HepG2 (cell line): ENCODE results near the gene ESYT1. TPM values are rescaled to one million over a fixed set of nuclear protein-coding genes. Genes with fewer than 3 reads are reported as not detected.
A peak's percentile ranks its signal among the peaks of the same experiment; 100 is the strongest.

Experiments
- ATAC-seq: fragments of 200-7000 bp; cut with Tn5 transposase; 3 replicates; pipeline ENCODE4 v1.9.1; 2020; ENCODE audit warnings: mild to moderate bottlenecking, moderate library complexity
- BruUV-seq: library from RNA; stranded (reverse); fragments of 400-500 nt; replicated peaks from 2 replicates; lab custom pipeline; 2021; lab: Mats Ljungman, UMichigan
- CTCF ChIA-PET: fragments of 300-600 bp; formaldehyde crosslinking; extraction: SDS; loops from one replicate; lab custom pipeline; 2021; ENCODE audit warnings: low total read pairs, inconsistent platforms, low intra/inter-chr PET ratio; lab: Yijun Ruan, JAX
- POLR2A ChIA-PET: fragments of 350-600 bp; sonication (Branson Sonifier 250); formaldehyde crosslinking; loops from one replicate; lab custom pipeline; 2020; ENCODE audit warnings: antibody characterized with exemption, inconsistent platforms; lab: Yijun Ruan, JAX
- DNase-seq: peaks from one replicate; pipeline ENCODE4 v3.0.0-alpha.2; 2015; ENCODE audit warnings: low spot score
- FAIRE-seq: peaks from 3 replicates; lab custom pipeline; 2011; peaks lifted over from hg19 to GRCh38; lab: Jason Lieb, UNC
- H2AFZ ChIP-seq: one replicate; pipeline ENCODE4 v1.6.1; 2011; ENCODE audit warnings: low read length, inconsistent platforms
- H3K27ac ChIP-seq: fragments of 300-600 bp; 3 replicates; pipeline ENCODE4 v1.8.0; 2011; ENCODE audit warnings: mixed run types, mild to moderate bottlenecking, mixed read lengths, low read length, inconsistent platforms; ENCODE audit not compliant: insufficient read depth; ENCODE audit errors: extremely low read length
- H3K27me3 ChIP-seq, 2 experiments: fragments of 200-600 bp in 1 of 2; 2 replicates in 1 of 2; 3 replicates in 1 of 2; pipeline versions ENCODE4 v1.6.0 to v1.8.0; 2011; ENCODE audit warnings: low read length in 2 of 2, mild to moderate bottlenecking in 2 of 2, moderate library complexity in 2 of 2, inconsistent platforms in 1 of 2; ENCODE audit not compliant: insufficient read depth in 2 of 2, control insufficient read depth in 1 of 2
- H3K36me3 ChIP-seq, 2 experiments: fragments of 200-600 bp in 1 of 2; replicated peaks in 1 of 2; 2 replicates in 1 of 2; 3 replicates in 1 of 2; pipeline versions ENCODE4 v1.5.1 to v1.8.0; 2011; ENCODE audit warnings: low read length in 2 of 2, inconsistent platforms in 1 of 2; ENCODE audit not compliant: insufficient read depth in 2 of 2, control insufficient read depth in 1 of 2
- H3K4me1 ChIP-seq: 2 replicates; pipeline ENCODE4 v1.5.1; 2012; ENCODE audit warnings: low read length, inconsistent platforms; ENCODE audit not compliant: insufficient read depth
- H3K4me2 ChIP-seq: 2 replicates; pipeline ENCODE4 v1.6.0; 2011; ENCODE audit warnings: low read depth, low read length, inconsistent platforms
- H3K4me3 ChIP-seq, 3 experiments: fragments of 200-600 bp in 1 of 3; sonication (generic), shearing (Covaris generic) in 1 of 3; replicated peaks in 1 of 3; 2 replicates each; pipeline ENCODE4 v1.5.1; 2011 to 2016; ENCODE audit warnings: low read length in 3 of 3, inconsistent platforms in 2 of 3, low read depth in 2 of 3, mild to moderate bottlenecking in 2 of 3, control low read depth in 1 of 3, mixed read lengths in 1 of 3; ENCODE audit not compliant: insufficient read depth in 1 of 3
- H3K79me2 ChIP-seq: one replicate; pipeline ENCODE4 v1.6.1; 2011; ENCODE audit warnings: low read length, inconsistent platforms; ENCODE audit not compliant: insufficient read depth
- H3K9ac ChIP-seq: 2 replicates; pipeline ENCODE4 v1.6.0; 2011; ENCODE audit warnings: mild to moderate bottlenecking, low read depth, low read length, inconsistent platforms; ENCODE audit not compliant: insufficient read depth
- H3K9me3 ChIP-seq: 2 replicates; pipeline ENCODE4 v1.5.1; 2012; ENCODE audit warnings: mild to moderate bottlenecking, low read length
- H4K20me1 ChIP-seq: 2 replicates; pipeline ENCODE4 v1.6.0; 2011; ENCODE audit warnings: inconsistent platforms, mild to moderate bottlenecking, low read length, moderate library complexity; ENCODE audit not compliant: insufficient read depth
- ATAD3A ChIP-seq: sonication (generic); formaldehyde crosslinking; IDR thresholded peaks from 2 replicates; pipeline ENCODE4 v1.4.0; 2020; ENCODE audit warnings: missing genetic modification reagents
- MNT ChIP-seq: fragments of 450-650 bp; IDR thresholded peaks from 2 replicates; pipeline ENCODE4 v1.6.1; 2016
- ZNF263 ChIP-seq: sonication (generic); formaldehyde crosslinking; IDR thresholded peaks from 2 replicates; pipeline ENCODE4 v1.4.0; 2020; ENCODE audit warnings: missing genetic modification reagents
- WGBS: methylation state at CpG from one replicate; pipeline ENCODE4 v1.1.6; 2017; ENCODE audit warnings: low lambda C conversion rate; 5-methylcytosine and 5-hydroxymethylcytosine counted together
- in situ Hi-C: cut with HindIII; loops from 2 replicates; pipeline ENCODE4 v1.10.0; 2017; ENCODE audit warnings: low pct_unique_long_range_greater_than_20kb; ENCODE audit not compliant: extremely low pct_ligation_motif_present
- intact Hi-C: fragments of 100-400 bp; cut with micrococcal nuclease; formaldehyde crosslinking; loops from one replicate; pipeline ENCODE4 v1.10.0; 2022; ENCODE audit not compliant: unreplicated experiment
- polyA plus RNA-seq, 8 experiments: library from polyadenylated mRNA; depleted of rRNA in 3 of 8; stranded (reverse) in 7 of 8; unstranded in 1 of 8; fragments of >200 nt; fragmentation: Illumina TruSeq in 4 of 8; extraction: Trizol in 4 of 8; gene quantifications; 2 replicates each; pipeline versions ENCODE4 v1.2.1 to v1.2.3, GENCODE V29; 2011 to 2016; ENCODE audit warnings: low read depth in 4 of 8, missing spikeins in 1 of 8, mixed read lengths in 1 of 8; ENCODE audit not compliant: insufficient read depth in 1 of 8
- total RNA-seq, 5 experiments: library from RNA; depleted of rRNA; stranded (reverse); fragments of >200 nt; fragmentation: Illumina TruSeq; extraction: Trizol; gene quantifications; 2 replicates each; pipeline ENCODE4 v1.2.3, GENCODE V29; 2016; ENCODE audit warnings: low read depth in 1 of 5

Gene ESYT1
- total and polyA plus RNA-seq, 2 of the 13 experiments (the other 11 are each of a cell fraction or from before 2014, with no cell fraction given), result 66.9 to 71.0 TPM

- no peak for TF ChIP-seq ATAD3A (CRISPR knock-in tag)
Observed at GRCh38 chr12:56104815-56105608, 23.1 kb upstream of the ESYT1 start (continued).

- peak overlapping the region; percentile 88 for H3K9ac ChIP-seq
- no peaks in the 10 kb centered on the region for H3K27me3 ChIP-seq
- no TSS peak for BruUV-seq
- no peaks in the 10 kb centered on the region for H3K9me3 ChIP-seq
- no peak for DNase-seq
- H3K36me3 ChIP-seq, result peaks cover 24 to 57% of the 10 kb centered on the region in 2 experiments
- CTCF ChIA-PET, result no interaction called here
- H3K4me2 ChIP-seq, result peak overlapping the region; percentile 88
- ATAC-seq, result no peak
- peaks cover 34% of the 10 kb centered on the region for H3K79me2 ChIP-seq
- POLR2A ChIA-PET, result interaction anchor here (1.0 to 6.5 kb wide), 5 partner anchors 10 to 53 kb away, joined by 3 to 279 read pairs (median 30); partner anchors contain the start of genes ERBB3, ESYT1, MYL6 and RPL41
- peak overlapping the region; percentile 76 for H3K27ac ChIP-seq
- no peak overlapping the region for H2AFZ ChIP-seq
- no peak for FAIRE-seq
- WGBS, result 8% methylated on average over 2 of the region's 2 CpGs
- in situ Hi-C loops (no loop called here), intact Hi-C loops (loop anchor here (2.0 kb wide), 1 partner anchor 59 kb away; no protein-coding TSS in a partner anchor)
- TF ChIP-seq MNT (no peak), ZNF263 (CRISPR knock-in tag) (peak; percentile 66)
- peak overlapping the region; percentile 48 to 85 (median 74) for H3K4me3 ChIP-seq
- peaks cover 35% of the 10 kb centered on the region for H3K4me1 ChIP-seq
- peaks cover 4% of the 10 kb centered on the region for H4K20me1 ChIP-seq
Observed at GRCh38 chr12:56105609-56105902, 22.5 kb upstream of the ESYT1 start.
